GM19395 (cell line): ENCODE results near the gene PANX2.
"Not testable (repeated sequence)": the region's sequence is repeated elsewhere in the genome, so short reads cannot be mapped to it uniquely, and the experiment has no call there.

Experiments used
- ATAC-seq: cut with Tn5 transposase; IDR thresholded peaks from one replicate; pipeline ENCODE4 v1.9.1; 2021; ENCODE audit warnings: mild to moderate bottlenecking, moderate library complexity; ENCODE audit not compliant: unreplicated experiment

PANX2 gene

GRCh38 chr22:50197856-50198623, 27.5 kb downstream of the PANX2 start:
- ATAC-seq, result no peak

- ATAC-seq, result no peak
Observed at GRCh38 chr22:50198624-50199017, 28.1 kb downstream of the PANX2 start.

GRCh38 chr22:50199251-50199721, 28.8 kb downstream of the PANX2 start:
- ATAC-seq, result no peak

GRCh38 chr22:50199829-50200460, 29.4 kb downstream of the PANX2 start:
- peak; percentile 17 for ATAC-seq

GRCh38 chr22:50200461-50201190, 30.1 kb downstream of the PANX2 start, which contains the start of gene SELENOO:
Gene SELENOO, plus strand, starts transcription at chr22:50201011. Its CDS starts 26 bp downstream, at chr22:50201037.
- ATAC-seq, result peak; percentile 70

GRCh38 chr22:50201191-50202129, 30.9 kb downstream of the PANX2 start:
- ATAC-seq, result peak; percentile 21

GRCh38 chr22:50202130-50202666, 31.7 kb downstream of the PANX2 start:
- ATAC-seq, result no peak

GRCh38 chr22:50203288-50203687, 32.8 kb downstream of the PANX2 start:
- ATAC-seq, result no peak

GRCh38 chr22:50204571-50204970, 34.0 kb downstream of the PANX2 start:
- no peak for ATAC-seq

- not testable (repeated sequence) for ATAC-seq
Observed at GRCh38 chr22:50204998-50205397, 34.5 kb downstream of the PANX2 start.

GRCh38 chr22:50205781-50206569, 35.4 kb downstream of the PANX2 start:
- no peak for ATAC-seq

- no peak for ATAC-seq
Observed at GRCh38 chr22:50206599-50206998, 36.1 kb downstream of the PANX2 start.

- no peak for ATAC-seq
Observed at GRCh38 chr22:50207383-50208140, 37.0 kb downstream of the PANX2 start.

GRCh38 chr22:50208430-50208938, 38.0 kb downstream of the PANX2 start:
- ATAC-seq, result no peak

GRCh38 chr22:50208939-50209892, 38.7 kb downstream of the PANX2 start:
- ATAC-seq, result no peak

- ATAC-seq, result no peak
Observed at GRCh38 chr22:50209893-50210292, 39.4 kb downstream of the PANX2 start.

GRCh38 chr22:50210378-50211139, 40.0 kb downstream of the PANX2 start:
- ATAC-seq, result no peak
